ENCODE results near the gene AFAP1L1. TPM values are rescaled to one million over a fixed set of nuclear protein-coding genes. Genes with fewer than 3 reads are reported as not detected.

AFAP1L1 gene
- total RNA-seq, 1 experiment from 2014 or later, result 6.4 TPM

- DNase-seq (ENCODE audit: low read depth), result no peak
Measured at GRCh38 chr5:149314571-149315111, 43.0 kb downstream of the AFAP1L1 start.

- DNase-seq (ENCODE audit: low read depth), result no peak
Measured at GRCh38 chr5:149315753-149316152, 44.1 kb downstream of the AFAP1L1 start.

GRCh38 chr5:149317281-149318048 lies 45.8 kb downstream of the AFAP1L1 start:
- peak; percentile 65 for DNase-seq (ENCODE audit: low read depth)

- no peak for DNase-seq (ENCODE audit: low read depth)
Measured at GRCh38 chr5:149319174-149319573, 47.5 kb downstream of the AFAP1L1 start.

GRCh38 chr5:149320791-149321330 lies 49.2 kb downstream of the AFAP1L1 start:
- peak; percentile 96 for DNase-seq (ENCODE audit: low read depth)

GRCh38 chr5:149322518-149322917 lies 50.9 kb downstream of the AFAP1L1 start:
- no peak for DNase-seq (ENCODE audit: low read depth)

GRCh38 chr5:149323210-149323609 lies 51.6 kb downstream of the AFAP1L1 start:
- DNase-seq (ENCODE audit: low read depth), result peak; percentile 30

- DNase-seq (ENCODE audit: low read depth), result peak; percentile 36
Measured at GRCh38 chr5:149323621-149324205, 52.1 kb downstream of the AFAP1L1 start.

- DNase-seq (ENCODE audit: low read depth), result peak; percentile 11
Measured at GRCh38 chr5:149324641-149325040, 53.0 kb downstream of the AFAP1L1 start.

GRCh38 chr5:149325166-149325735 lies 53.6 kb downstream of the AFAP1L1 start:
- peak; percentile 40 for DNase-seq (ENCODE audit: low read depth)

GRCh38 chr5:149325894-149326293 lies 54.2 kb downstream of the AFAP1L1 start:
- DNase-seq (ENCODE audit: low read depth), result peak; percentile 29

- no peak for DNase-seq (ENCODE audit: low read depth)
Measured at GRCh38 chr5:149326611-149327010, 55.0 kb downstream of the AFAP1L1 start.

GRCh38 chr5:149328177-149328576 lies 56.5 kb downstream of the AFAP1L1 start:
- DNase-seq (ENCODE audit: low read depth), result no peak

- peak; percentile 83 for DNase-seq (ENCODE audit: low read depth)
Measured at GRCh38 chr5:149333711-149334443, 62.2 kb downstream of the AFAP1L1 start.

- DNase-seq (ENCODE audit: low read depth), result no peak
Measured at GRCh38 chr5:149337736-149338135, 66.1 kb downstream of the AFAP1L1 start.

GRCh38 chr5:149338364-149338763 lies 66.7 kb downstream of the AFAP1L1 start:
- DNase-seq (ENCODE audit: low read depth), result no peak

GRCh38 chr5:149340920-149341319 lies 69.3 kb downstream of the AFAP1L1 start:
- DNase-seq (ENCODE audit: low read depth), result no peak

- no peak for DNase-seq (ENCODE audit: low read depth)
Measured at GRCh38 chr5:149341876-149342275, 70.2 kb downstream of the AFAP1L1 start.

GRCh38 chr5:149344151-149344550 lies 72.5 kb downstream of the AFAP1L1 start:
- no peak for DNase-seq (ENCODE audit: low read depth)

GRCh38 chr5:149345147-149345891 lies 73.7 kb downstream of the AFAP1L1 start, which contains the start of gene GRPEL2:
GRPEL2 (plus strand) TSS chr5:149345499; CDS start chr5:149345540, 41 bp downstream.
- peak; percentile 97 for DNase-seq (ENCODE audit: low read depth)

GRCh38 chr5:149345892-149346222 lies 74.2 kb downstream of the AFAP1L1 start:
- no peak for DNase-seq (ENCODE audit: low read depth)

All from LHCN-M2 (cell line).